Bronchial epithelial cell (primary cell): ENCODE results near the gene MRPL44. TPM values are rescaled to one million over a fixed set of nuclear protein-coding genes. Genes with fewer than 3 reads are reported as not detected.

Source experiments
- DNase-seq: peaks from one replicate; pipeline ENCODE4 v3.0.0-alpha.2; 2010; ENCODE audit warnings: low read depth
- FAIRE-seq: peaks from 2 replicates; lab custom pipeline; 2011; peaks lifted over from hg19 to GRCh38; lab: Jason Lieb, UNC
- H3K27me3 ChIP-seq: 2 replicates; pipeline ENCODE4 v1.5.1; 2011; ENCODE audit warnings: low read length; ENCODE audit not compliant: control insufficient read depth, insufficient read depth
- H3K36me3 ChIP-seq: 2 replicates; pipeline ENCODE4 v1.5.1; 2011; ENCODE audit warnings: low read length; ENCODE audit not compliant: control insufficient read depth, insufficient read depth
- H3K4me3 ChIP-seq: 2 replicates; pipeline ENCODE4 v1.5.1; 2011; ENCODE audit warnings: mild to moderate bottlenecking, low read depth, low read length, control low read depth
- total RNA-seq: library from RNA; depleted of rRNA; stranded (reverse); fragments of >200 nt; gene quantifications from 2 replicates; pipeline ENCODE4 v1.2.1, GENCODE V29; 2014
- TF ChIP-seq, protein P1 (sequence below): IDR thresholded peaks from 2 replicates; pipeline ENCODE4 v1.5.1; 2011; ENCODE audit warnings: mild to moderate bottlenecking, moderate library complexity, low read length, control low read depth, inconsistent platforms; ENCODE audit not compliant: insufficient read depth, severe bottlenecking

MRPL44 gene
- total RNA-seq, 1 donor from 2014 or later, result 32.9 TPM

GRCh38 chr2:224008702-224009261 lies 51.5 kb downstream of the MRPL44 start:
- no peaks in the 10 kb centered on the region for H3K36me3 ChIP-seq
- no peak for DNase-seq
- H3K27me3 ChIP-seq, result no peaks in the 10 kb centered on the region
- FAIRE-seq, result no peak
- TF ChIP-seq, protein P1, sequence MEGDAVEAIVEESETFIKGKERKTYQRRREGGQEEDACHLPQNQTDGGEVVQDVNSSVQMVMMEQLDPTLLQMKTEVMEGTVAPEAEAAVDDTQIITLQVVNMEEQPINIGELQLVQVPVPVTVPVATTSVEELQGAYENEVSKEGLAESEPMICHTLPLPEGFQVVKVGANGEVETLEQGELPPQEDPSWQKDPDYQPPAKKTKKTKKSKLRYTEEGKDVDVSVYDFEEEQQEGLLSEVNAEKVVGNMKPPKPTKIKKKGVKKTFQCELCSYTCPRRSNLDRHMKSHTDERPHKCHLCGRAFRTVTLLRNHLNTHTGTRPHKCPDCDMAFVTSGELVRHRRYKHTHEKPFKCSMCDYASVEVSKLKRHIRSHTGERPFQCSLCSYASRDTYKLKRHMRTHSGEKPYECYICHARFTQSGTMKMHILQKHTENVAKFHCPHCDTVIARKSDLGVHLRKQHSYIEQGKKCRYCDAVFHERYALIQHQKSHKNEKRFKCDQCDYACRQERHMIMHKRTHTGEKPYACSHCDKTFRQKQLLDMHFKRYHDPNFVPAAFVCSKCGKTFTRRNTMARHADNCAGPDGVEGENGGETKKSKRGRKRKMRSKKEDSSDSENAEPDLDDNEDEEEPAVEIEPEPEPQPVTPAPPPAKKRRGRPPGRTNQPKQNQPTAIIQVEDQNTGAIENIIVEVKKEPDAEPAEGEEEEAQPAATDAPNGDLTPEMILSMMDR, result no peak
- no peak overlapping the region for H3K4me3 ChIP-seq

GRCh38 chr2:224009605-224010315 lies 52.5 kb downstream of the MRPL44 start:
- no peak overlapping the region for H3K4me3 ChIP-seq
- peak; percentile 41 for DNase-seq
- H3K27me3 ChIP-seq, result no peaks in the 10 kb centered on the region
- TF ChIP-seq, protein P1, result no peak
- no peak for FAIRE-seq
- H3K36me3 ChIP-seq, result no peaks in the 10 kb centered on the region

GRCh38 chr2:224011837-224012236 lies 54.6 kb downstream of the MRPL44 start:
- TF ChIP-seq, protein P1, result no peak
- H3K36me3 ChIP-seq, result no peaks in the 10 kb centered on the region
- DNase-seq (no peak), FAIRE-seq (no peak)
- no peaks in the 10 kb centered on the region for H3K27me3 ChIP-seq
- no peak overlapping the region for H3K4me3 ChIP-seq

DNA sequence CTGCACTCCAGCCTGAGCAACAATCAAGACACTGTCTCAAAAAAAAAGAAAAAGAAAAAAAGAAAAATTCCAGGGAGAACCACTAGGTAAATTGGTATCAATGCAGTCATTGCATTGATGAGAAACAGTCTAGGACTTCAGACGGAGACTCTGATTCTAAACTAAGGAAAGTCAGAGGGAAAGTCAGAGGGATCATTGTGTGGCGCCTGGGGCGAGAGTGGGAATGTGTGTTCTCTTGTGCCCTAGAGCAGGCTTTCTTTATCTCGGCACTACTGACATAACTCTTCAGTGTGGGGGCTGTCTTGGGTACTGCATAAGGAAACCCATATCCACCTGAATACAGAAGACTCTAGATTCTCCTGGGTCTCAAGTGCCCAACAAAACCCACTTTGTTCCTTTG lies 57.1 kb downstream of the MRPL44 start:
- DNase-seq (no peak), FAIRE-seq (no peak)
- Histone ChIP-seq H3K36me3 (no peaks in the 10 kb centered on the region), H3K4me3 (no peak overlapping the region), H3K27me3 (no peaks in the 10 kb centered on the region)
- TF ChIP-seq, protein P1, result no peak

- DNase-seq, result peak; percentile 90
- FAIRE-seq, result no peak
- no peaks in the 10 kb centered on the region for H3K36me3 ChIP-seq
- no peak overlapping the region for H3K4me3 ChIP-seq
- no peaks in the 10 kb centered on the region for H3K27me3 ChIP-seq
- TF ChIP-seq, protein P1, result no peak
Measured at GRCh38 chr2:224016963-224017362, 59.7 kb downstream of the MRPL44 start.

Other genes starting within 250 kb of the MRPL44 start
- gene AP1S3, start 119.9 kb upstream of the MRPL44 start, total RNA-seq, result 59.5 and 70.4 TPM in 2 replicates
- 92.7 and 111 TPM in 2 replicates for gene WDFY1, start 12.1 kb upstream of the MRPL44 start, total RNA-seq
- gene SERPINE2, start 81.8 kb downstream of the MRPL44 start, total RNA-seq, result 85.8 and 95.3 TPM in 2 replicates